Upper lobe of left lung (tissue), 6 donors: ENCODE measurements around the gene TMEM42. TPM values are rescaled to one million over a fixed set of nuclear protein-coding genes. Genes with fewer than 3 reads are reported as not detected.
A peak's percentile ranks its signal among the peaks of the same experiment; 100 is the strongest.
"Not testable (repeated sequence)": the region's sequence is repeated elsewhere in the genome, so short reads cannot be mapped to it uniquely, and the experiment has no call there.

Experiments used
- ATAC-seq, 2 donors: fragments of 200-7000 bp; cut with Tn5 transposase; one replicate each; pipeline ENCODE4 v1.9.1; 2022; ENCODE audit warnings: mild to moderate bottlenecking in 2 of 2, moderate library complexity in 2 of 2; ENCODE audit not compliant: low FRiP score in 2 of 2
- DNase-seq, 2 donors: peaks; one replicate each; pipeline ENCODE4 v3.0.0-alpha.2; 2019 to 2020
- H3K27ac ChIP-seq, 4 donors: fragments of 200-600 bp; sonication (generic); one replicate each; pipeline ENCODE4 v1.5.1; 2016 to 2019
- H3K27me3 ChIP-seq, 4 donors: fragments of 200-600 bp; sonication (generic); one replicate each; pipeline ENCODE4 v1.5.1; 2017 to 2019
- H3K36me3 ChIP-seq, 4 donors: fragments of 200-600 bp; sonication (generic); one replicate each; pipeline ENCODE4 v1.5.1; 2016 to 2019
- H3K4me1 ChIP-seq, 4 donors: fragments of 200-600 bp; sonication (generic); one replicate each; pipeline ENCODE4 v1.5.1; 2018 to 2019
- H3K4me3 ChIP-seq, 4 donors: fragments of 200-600 bp; sonication (generic); one replicate each; pipeline ENCODE4 v1.5.1; 2017 to 2019; ENCODE audit warnings: mild to moderate bottlenecking in 2 of 4, moderate library complexity in 1 of 4
- H3K9me3 ChIP-seq, 4 donors: fragments of 200-600 bp; sonication (generic); one replicate each; pipeline ENCODE4 v1.5.1; 2018 to 2019
- EP300 ChIP-seq, 4 donors: sonication (generic); formaldehyde crosslinking; IDR thresholded peaks; one replicate each; pipeline ENCODE4 v1.5.1; 2017; ENCODE audit warnings: antibody characterized with exemption in 4 of 4, control low read depth in 2 of 4
- POLR2A ChIP-seq, 4 donors: fragments of 450-650 bp; IDR thresholded peaks; one replicate each; pipeline ENCODE4 v1.5.1; 2016 to 2017; ENCODE audit warnings: antibody characterized with exemption in 4 of 4, mild to moderate bottlenecking in 2 of 4
- POLR2AphosphoS5 ChIP-seq, 2 donors: sonication (generic); formaldehyde crosslinking; IDR thresholded peaks; one replicate each; pipeline ENCODE4 v1.5.1; 2017; ENCODE audit warnings: antibody characterized with exemption in 2 of 2
- WGBS, 2 donors: methylation state at CpG; one replicate each; pipeline ENCODE4 v1.1.5; 2017 to 2018; 5-methylcytosine and 5-hydroxymethylcytosine counted together
- total RNA-seq, 6 donors: library from RNA; depleted of rRNA in 4 of 6; stranded (reverse); fragments of >200 nt in 4 of 6; gene quantifications; one replicate each; pipeline versions ENCODE4 v1.1.0 to v1.2.1, GENCODE V29; 2016 to 2021
- TF ChIP-seq, protein P1 (sequence below), 6 experiments: fragments of 450-650 bp in 4 of 6; fragments of 200-600 bp in 2 of 6; sonication (generic) in 2 of 6; IDR thresholded peaks; one replicate each; pipeline ENCODE4 v1.5.1; 2016 to 2019; ENCODE audit warnings: antibody characterized with exemption in 6 of 6
- donor health status: DM: no; HTN: no; CAD: no; lungs with moderate emphysema.
- donor health status: DM: no; HTN: yes; CAD: no; lungs with severe emphysema.

The TMEM42 gene
- 10 to 100 TPM in 3 of 6 donors, 1 to 10 TPM in 3; 6.3 to 19.5 (median 11.0) TPM for total RNA-seq

DNA sequence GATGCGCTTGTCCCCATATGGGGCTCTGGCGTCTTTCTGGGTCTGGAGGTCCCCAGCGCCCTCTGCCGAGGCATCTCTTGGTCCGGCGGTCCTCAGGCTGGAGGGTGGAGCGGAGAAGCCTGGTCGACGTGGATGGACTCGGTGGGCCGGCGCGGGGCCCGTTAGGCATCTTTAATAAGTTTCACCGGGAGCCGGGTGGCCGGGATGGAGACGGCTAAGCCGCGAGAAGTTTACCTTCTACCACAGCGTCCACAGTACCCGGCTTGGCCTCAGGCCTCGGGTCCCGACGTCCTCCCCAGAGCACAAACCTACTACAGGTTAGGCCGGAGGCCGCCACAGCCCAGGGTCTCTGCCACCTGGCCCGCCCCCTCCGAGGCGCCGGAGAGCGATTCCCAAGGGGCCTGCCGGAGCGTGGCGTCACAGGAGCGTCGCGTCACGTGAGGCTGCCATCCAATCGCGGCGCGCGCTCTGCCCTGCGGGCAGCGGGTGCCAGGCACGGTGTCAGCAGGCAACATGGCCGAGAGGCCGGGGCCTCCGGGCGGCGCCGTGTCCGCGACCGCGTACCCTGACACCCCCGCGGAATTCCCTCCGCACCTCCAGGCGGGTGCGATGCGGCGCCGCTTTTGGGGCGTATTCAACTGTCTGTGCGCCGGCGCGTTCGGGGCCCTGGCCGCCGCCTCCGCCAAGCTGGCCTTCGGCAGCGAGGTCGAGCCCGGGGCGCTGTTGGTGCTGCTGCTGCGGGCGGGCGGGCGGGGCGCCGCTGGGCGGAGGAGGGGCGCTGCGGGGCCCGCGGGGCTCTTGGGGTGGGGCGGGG lies at the start of gene TMEM42:
Gene TMEM42 (plus strand): TSS at position 501 of the 814 bp plus-strand sequence. CDS start 13 bp downstream, at position 514.
- DNase-seq (peak; percentile 90 to 99), ATAC-seq (peak; percentile 96 to 99)
- Histone ChIP-seq H3K27me3 (no peaks in the 10 kb centered on the region), H3K9me3 (peaks cover 0 to 4% (median 0%) of the 10 kb centered on the region in 4 donors), H3K4me1 (peaks cover 7 to 16% (median 9%) of the 10 kb centered on the region in 4 donors), H3K27ac (peak within 1 kb of the TSS; percentile 92 to 95 (median 92)), H3K4me3 (peak within 1 kb of the TSS; percentile 53 to 84 (median 73)), H3K36me3 (no peaks in the 10 kb centered on the region)
- WGBS, 2 donors = 1 to 34% methylated on average over 5 to 55 of the region's 91 CpGs
- TF ChIP-seq POLR2A (IDR thresholded peaks at IDR 0.05) (peak; percentile 75 to 90 (median 84)), POLR2AphosphoS5 (IDR thresholded peaks at IDR 0.05) (peak; percentile 78 to 80), EP300 (IDR thresholded peaks at IDR 0.05) (peak in 1 of 4 donors; percentile 45)
- TF ChIP-seq, protein P1, sequence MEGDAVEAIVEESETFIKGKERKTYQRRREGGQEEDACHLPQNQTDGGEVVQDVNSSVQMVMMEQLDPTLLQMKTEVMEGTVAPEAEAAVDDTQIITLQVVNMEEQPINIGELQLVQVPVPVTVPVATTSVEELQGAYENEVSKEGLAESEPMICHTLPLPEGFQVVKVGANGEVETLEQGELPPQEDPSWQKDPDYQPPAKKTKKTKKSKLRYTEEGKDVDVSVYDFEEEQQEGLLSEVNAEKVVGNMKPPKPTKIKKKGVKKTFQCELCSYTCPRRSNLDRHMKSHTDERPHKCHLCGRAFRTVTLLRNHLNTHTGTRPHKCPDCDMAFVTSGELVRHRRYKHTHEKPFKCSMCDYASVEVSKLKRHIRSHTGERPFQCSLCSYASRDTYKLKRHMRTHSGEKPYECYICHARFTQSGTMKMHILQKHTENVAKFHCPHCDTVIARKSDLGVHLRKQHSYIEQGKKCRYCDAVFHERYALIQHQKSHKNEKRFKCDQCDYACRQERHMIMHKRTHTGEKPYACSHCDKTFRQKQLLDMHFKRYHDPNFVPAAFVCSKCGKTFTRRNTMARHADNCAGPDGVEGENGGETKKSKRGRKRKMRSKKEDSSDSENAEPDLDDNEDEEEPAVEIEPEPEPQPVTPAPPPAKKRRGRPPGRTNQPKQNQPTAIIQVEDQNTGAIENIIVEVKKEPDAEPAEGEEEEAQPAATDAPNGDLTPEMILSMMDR (IDR thresholded peaks at IDR 0.05) = peak in 3 of 6 experiments; percentile 25 to 28 (median 26)

DNA sequence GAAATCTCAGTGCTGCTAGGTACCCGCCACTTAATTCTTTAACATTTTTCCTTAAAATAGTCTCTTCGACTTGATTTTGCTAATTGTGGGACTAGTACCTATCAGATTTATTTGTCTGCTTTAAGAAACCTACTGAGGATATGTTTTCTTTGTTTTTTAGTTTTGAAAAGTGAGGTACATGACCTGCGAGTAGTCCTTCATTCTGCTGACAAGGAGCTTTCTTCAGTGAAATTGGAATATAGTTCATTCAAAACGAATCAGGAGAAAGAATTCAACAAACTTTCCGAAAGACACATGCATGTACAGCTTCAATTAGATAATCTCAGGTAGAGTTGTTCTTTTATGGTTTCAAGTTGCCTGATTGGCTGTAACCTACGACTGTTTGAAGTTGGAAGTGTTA lies 47.0 kb upstream of the TMEM42 start:
- DNase-seq (no peak), ATAC-seq (no peak)
- whole genome bisulfite sequencing, 2 donors = 96 to 97% methylated on average over 6 of the region's 6 CpGs
- Histone ChIP-seq H3K36me3 (no peaks in the 10 kb centered on the region), H3K27ac (no peak overlapping the region), H3K27me3 (no peaks in the 10 kb centered on the region), H3K9me3 (no peaks in the 10 kb centered on the region), H3K4me1 (no peaks in the 10 kb centered on the region), H3K4me3 (no peak overlapping the region)
- TF ChIP-seq, protein P1 (IDR thresholded peaks at IDR 0.05) = no peak
- no peak for TF ChIP-seq EP300 (IDR thresholded peaks at IDR 0.05)
- no peak for TF ChIP-seq POLR2AphosphoS5 (IDR thresholded peaks at IDR 0.05)
- no peak for TF ChIP-seq POLR2A (IDR thresholded peaks at IDR 0.05)

DNA sequence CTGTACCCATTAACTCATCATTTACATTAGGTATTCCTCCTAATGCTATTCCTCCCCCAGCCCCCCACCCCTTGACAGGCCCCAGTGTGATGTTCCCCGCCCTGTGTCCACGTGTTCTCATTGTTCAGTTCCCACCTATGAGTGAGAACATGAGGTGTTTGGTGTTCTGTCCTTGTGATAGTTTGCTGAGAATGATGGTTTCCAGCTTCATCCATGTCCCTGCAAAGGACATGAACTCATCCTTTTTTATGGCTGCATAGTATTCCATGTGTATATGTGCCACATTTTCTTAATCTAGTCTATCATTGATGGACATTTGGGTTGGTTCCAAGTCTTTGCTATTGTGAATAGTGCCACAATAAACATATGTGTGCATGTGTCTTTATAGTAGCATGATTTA lies 45.4 kb upstream of the TMEM42 start:
- not testable (repeated sequence) for H3K4me3 ChIP-seq, ATAC-seq, DNase-seq, H3K4me1 ChIP-seq, H3K27ac ChIP-seq, H3K9me3 ChIP-seq, H3K27me3 ChIP-seq, H3K36me3 ChIP-seq
- WGBS, 2 donors = 96% methylated on average over 2 of the region's 2 CpGs

DNA sequence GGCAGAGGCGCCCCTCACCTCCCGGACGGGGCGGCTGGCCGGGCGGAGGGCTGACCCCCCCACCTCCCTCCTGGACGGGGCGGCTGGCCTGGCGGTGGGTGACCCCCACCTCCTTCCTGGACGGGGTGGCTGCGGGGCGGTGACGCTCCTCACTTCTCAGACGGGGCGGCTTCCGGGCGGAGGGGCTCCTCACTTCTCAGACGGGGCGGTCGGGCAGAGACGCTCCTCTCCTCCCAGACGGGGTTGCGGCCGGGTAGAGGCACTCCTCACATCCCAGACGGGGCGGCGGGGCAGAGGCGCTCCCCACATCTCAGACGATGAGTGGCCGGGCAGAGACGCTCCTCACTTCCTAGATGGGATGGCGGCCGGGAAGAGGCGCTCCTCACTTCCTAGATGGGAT lies 40.5 kb upstream of the TMEM42 start:
- 97 to 100% methylated on average over 14 to 27 of the region's 34 CpGs for WGBS, 2 donors
- not testable (repeated sequence) for H3K4me1 ChIP-seq, H3K9me3 ChIP-seq, H3K4me3 ChIP-seq, H3K36me3 ChIP-seq, ATAC-seq, H3K27me3 ChIP-seq, H3K27ac ChIP-seq
- peak in 1 of 2 donors; percentile 53 for DNase-seq

DNA sequence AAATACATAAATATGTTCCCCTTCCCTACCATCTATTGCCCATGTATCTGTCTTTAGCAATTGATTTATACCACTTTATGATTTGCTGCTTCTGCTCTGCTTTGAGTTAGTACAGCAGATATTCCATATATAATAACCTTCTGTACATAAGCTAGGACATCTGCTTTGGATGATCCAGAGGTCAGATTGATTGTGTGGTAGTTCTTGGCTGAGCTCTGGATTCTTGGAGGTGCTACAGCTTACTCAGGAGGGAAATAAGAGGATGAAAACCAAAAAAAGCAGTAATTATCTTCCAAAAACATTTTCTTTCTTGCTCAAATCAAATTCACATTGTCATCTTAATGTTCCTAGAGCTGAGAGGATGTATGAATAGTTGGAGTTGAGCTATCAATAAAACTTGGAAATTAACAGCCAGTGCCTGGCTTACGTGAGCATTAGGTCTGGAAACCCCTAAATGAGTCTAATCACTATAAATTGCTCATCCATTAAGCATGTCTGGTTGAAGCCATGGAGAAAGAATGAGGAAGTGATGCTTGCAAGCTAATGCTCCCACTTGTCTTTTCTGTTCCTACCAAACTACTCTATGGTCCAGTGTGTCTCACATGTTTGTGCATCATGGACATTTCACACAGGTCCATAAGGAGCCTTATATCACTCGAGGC lies 36.3 kb upstream of the TMEM42 start:
- H3K27me3 ChIP-seq = no peaks in the 10 kb centered on the region
- TF ChIP-seq EP300 (IDR thresholded peaks at IDR 0.05) = no peak
- TF ChIP-seq, protein P1 (IDR thresholded peaks at IDR 0.05) = no peak
- no peak for TF ChIP-seq POLR2A (IDR thresholded peaks at IDR 0.05)
- no peak for TF ChIP-seq POLR2AphosphoS5 (IDR thresholded peaks at IDR 0.05)
- no peaks in the 10 kb centered on the region for H3K4me1 ChIP-seq
- no peak for ATAC-seq
- H3K36me3 ChIP-seq = no peaks in the 10 kb centered on the region
- WGBS, 2 donors = 96 to 98% methylated on average over 2 of the region's 2 CpGs
- H3K27ac ChIP-seq = no peak overlapping the region
- H3K9me3 ChIP-seq = no peaks in the 10 kb centered on the region
- no peak overlapping the region for H3K4me3 ChIP-seq
- DNase-seq = no peak
